ENCODE measurements around the gene DZIP1L. TPM values are rescaled to one million over a fixed set of nuclear protein-coding genes. Genes with fewer than 3 reads are reported as not detected.

DZIP1L gene
- total RNA-seq, 1 donor from 2014 or later: 15.9 TPM

DNA sequence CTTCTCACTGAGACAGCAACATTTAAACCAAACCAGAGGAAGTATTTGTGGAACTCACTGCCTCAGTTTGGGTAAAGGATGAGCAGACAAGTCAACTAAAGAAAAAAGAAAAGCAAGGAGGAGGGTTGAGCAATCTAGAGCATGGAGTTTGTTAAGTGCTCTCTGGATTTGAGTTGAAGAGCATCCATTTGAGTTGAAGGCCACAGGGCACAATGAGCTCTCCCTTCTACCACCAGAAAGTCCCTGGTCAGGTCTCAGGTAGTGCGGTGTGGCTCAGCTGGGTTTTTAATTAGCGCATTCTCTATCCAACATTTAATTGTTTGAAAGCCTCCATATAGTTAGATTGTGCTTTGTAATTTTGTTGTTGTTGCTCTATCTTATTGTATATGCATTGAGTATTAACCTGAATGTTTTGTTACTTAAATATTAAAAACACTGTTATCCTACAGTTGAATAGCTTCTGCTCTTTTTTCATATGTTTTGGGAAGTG, 82.2 kb downstream of the DZIP1L start:
- DNase-seq (ENCODE audit: low spot score): no peak

GRCh38 chr3:138032567-138032966, 82.8 kb downstream of the DZIP1L start:
- no peak for DNase-seq (ENCODE audit: low spot score)

DNA sequence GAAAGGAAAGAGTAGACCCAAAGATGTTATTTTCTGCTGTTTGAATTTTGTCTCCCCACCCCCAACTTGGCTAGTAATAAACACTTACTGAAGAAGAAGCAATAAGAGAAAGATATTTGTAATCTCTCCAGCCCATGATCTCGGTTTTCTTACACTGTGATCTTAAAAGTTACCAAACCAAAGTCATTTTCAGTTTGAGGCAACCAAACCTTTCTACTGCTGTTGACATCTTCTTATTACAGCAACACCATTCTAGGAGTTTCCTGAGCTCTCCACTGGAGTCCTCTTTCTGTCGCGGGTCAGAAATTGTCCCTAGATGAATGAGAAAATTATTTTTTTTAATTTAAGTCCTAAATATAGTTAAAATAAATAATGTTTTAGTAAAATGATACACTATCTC, 83.9 kb downstream of the DZIP1L start:
- DNase-seq (ENCODE audit: low spot score): no peak

DNA sequence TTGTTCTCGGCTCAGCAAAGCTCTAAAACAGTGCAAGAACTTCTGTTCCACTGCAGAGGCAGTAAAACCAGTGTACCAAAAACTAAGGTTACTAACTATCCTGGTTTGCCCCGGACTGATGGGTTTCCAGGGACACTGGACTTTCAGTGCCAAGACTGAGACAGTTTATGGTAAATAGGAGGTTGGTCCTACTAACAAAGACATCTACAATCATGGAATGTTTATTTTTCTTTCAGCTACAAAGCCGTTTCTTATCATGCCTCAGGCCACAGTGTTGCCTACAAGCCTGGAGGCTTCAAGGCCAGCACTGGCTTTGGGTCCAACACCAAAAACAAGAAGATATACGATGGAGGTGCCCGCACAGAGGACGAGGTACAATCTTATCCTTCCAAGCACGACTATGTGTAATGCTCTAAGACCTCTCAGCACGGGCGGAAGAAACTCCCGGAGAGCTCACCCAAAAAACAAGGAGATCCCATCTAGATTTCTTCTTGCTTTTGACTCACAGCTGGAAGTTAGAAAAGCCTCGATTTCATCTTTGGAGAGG, 84.6 kb downstream of the DZIP1L start:
- no peak for DNase-seq (ENCODE audit: low spot score)

- no peak for DNase-seq (ENCODE audit: low spot score)
These were observed 87.6 kb downstream of the DZIP1L start for GRCh38 chr3:138027821-138028220.

GRCh38 chr3:138025553-138025952, 89.9 kb downstream of the DZIP1L start:
- DNase-seq (ENCODE audit: low spot score): no peak

GRCh38 chr3:138023754-138024153, 91.7 kb downstream of the DZIP1L start:
- no peak for DNase-seq (ENCODE audit: low spot score)

- no peak for DNase-seq (ENCODE audit: low spot score)
These were observed 95.9 kb downstream of the DZIP1L start for GRCh38 chr3:138019281-138020069.

GRCh38 chr3:138016065-138016464, 99.3 kb downstream of the DZIP1L start:
- DNase-seq (ENCODE audit: low spot score): no peak

DNA sequence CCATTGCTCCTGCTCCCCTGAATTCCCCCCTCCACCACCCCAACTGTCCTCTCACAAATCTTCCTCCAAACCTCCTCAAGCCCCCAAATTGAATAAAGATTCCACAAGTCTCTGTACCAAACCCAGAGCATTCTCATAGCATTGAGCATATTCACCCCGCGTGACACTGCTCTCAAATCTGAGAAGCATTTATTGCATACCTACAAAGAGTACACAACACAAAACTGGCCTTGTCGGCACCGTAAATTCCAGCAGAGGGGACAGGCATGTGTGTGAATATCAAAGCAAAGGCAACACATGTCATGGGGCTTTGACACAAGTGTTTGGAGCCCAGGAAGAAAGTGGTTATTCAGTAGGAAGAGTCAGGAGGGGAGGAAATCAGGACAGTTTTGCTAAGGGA, 102.9 kb downstream of the DZIP1L start:
- DNase-seq (ENCODE audit: low spot score): no peak

Other genes starting within 250 kb of the DZIP1L start
- gene CLDN18, start 105.4 kb downstream of the DZIP1L start, total RNA-seq (ENCODE audit: insufficient read depth, low replicate concordance): 0.96 TPM
- 0.96 TPM for gene A4GNT, start 16.8 kb upstream of the DZIP1L start, total RNA-seq (ENCODE audit: insufficient read depth, low replicate concordance)
- 10.8 TPM for gene DBR1, start 59.3 kb upstream of the DZIP1L start, total RNA-seq (ENCODE audit: insufficient read depth, low replicate concordance)
- 81.1 TPM for gene ARMC8, start 71.7 kb upstream of the DZIP1L start, total RNA-seq (ENCODE audit: insufficient read depth, low replicate concordance)
- gene NME9, start 214.2 kb upstream of the DZIP1L start, total RNA-seq (ENCODE audit: insufficient read depth, low replicate concordance): 0.48 TPM
- 22.6 TPM for gene MRAS, start 233.0 kb upstream of the DZIP1L start, total RNA-seq (ENCODE audit: insufficient read depth, low replicate concordance)

All from umbilical cord (tissue), 2 donors.